Fibroblast of lung (primary cell): ENCODE data around the gene NFS1. TPM values are rescaled to one million over a fixed set of nuclear protein-coding genes. Genes with fewer than 3 reads are reported as not detected.

ENCODE experiments used
- DNase-seq, 2 donors: peaks; one replicate each; pipeline versions ENCODE4 v3.0.0 to v3.0.0-alpha.2; 2010; ENCODE audit warnings: low read depth in 2 of 2
- H2AFZ ChIP-seq: 2 replicates; pipeline ENCODE4 v1.5.1; 2012; ENCODE audit warnings: low read length, control low read depth, inconsistent platforms
- H3K27ac ChIP-seq: 2 replicates; pipeline ENCODE4 v1.5.1; 2011; ENCODE audit warnings: low read length, control low read depth; ENCODE audit not compliant: insufficient read depth
- H3K27me3 ChIP-seq: 2 replicates; pipeline ENCODE4 v1.5.1; 2011; ENCODE audit warnings: mild to moderate bottlenecking, low read length; ENCODE audit not compliant: control insufficient read depth, insufficient read depth
- H3K36me3 ChIP-seq: 2 replicates; pipeline ENCODE4 v1.5.1; 2011; ENCODE audit warnings: low read length; ENCODE audit not compliant: control insufficient read depth, insufficient read depth
- H3K4me1 ChIP-seq: 2 replicates; pipeline ENCODE4 v1.5.1; 2011; ENCODE audit warnings: low read length; ENCODE audit not compliant: control insufficient read depth, insufficient read depth; ENCODE audit errors: extremely low read depth
- H3K4me2 ChIP-seq: 2 replicates; pipeline ENCODE4 v1.5.1; 2011; ENCODE audit warnings: low read length, control low read depth; ENCODE audit not compliant: insufficient read depth; ENCODE audit errors: extremely low read depth
- H3K4me3 ChIP-seq, 4 experiments: fragments of 200-600 bp in 1 of 4; sonication (generic) in 1 of 4; replicated peaks in 1 of 4; 2 replicates each; pipeline ENCODE4 v1.5.1; 2011 to 2016; ENCODE audit warnings: low read length in 4 of 4, low read depth in 3 of 4, mild to moderate bottlenecking in 3 of 4, control low read depth in 2 of 4, inconsistent platforms in 1 of 4, mixed read lengths in 1 of 4; ENCODE audit not compliant: insufficient read depth in 1 of 4; ENCODE audit errors: control extremely low read depth in 1 of 4
- H3K79me2 ChIP-seq: 2 replicates; pipeline ENCODE4 v1.5.1; 2012; ENCODE audit warnings: mild to moderate bottlenecking, low read length, inconsistent platforms; ENCODE audit not compliant: control insufficient read depth, insufficient read depth
- H3K9ac ChIP-seq: 2 replicates; pipeline ENCODE4 v1.5.1; 2011; ENCODE audit warnings: mild to moderate bottlenecking, low read length, control low read depth; ENCODE audit not compliant: insufficient read depth
- H3K9me3 ChIP-seq: 2 replicates; pipeline ENCODE4 v1.5.1; 2012; ENCODE audit warnings: low read depth, low read length; ENCODE audit not compliant: control insufficient read depth, insufficient read depth
- H4K20me1 ChIP-seq: 2 replicates; pipeline ENCODE4 v1.5.1; 2011; ENCODE audit warnings: low read length; ENCODE audit not compliant: control insufficient read depth, insufficient read depth; ENCODE audit errors: extremely low read depth
- EZH2 ChIP-seq: IDR thresholded peaks from 2 replicates; pipeline ENCODE4 v1.5.1; 2012; ENCODE audit warnings: low read length, control low read depth, mild to moderate bottlenecking; ENCODE audit errors: missing control alignments
- polyA plus RNA-seq, 2 donors: library from polyadenylated mRNA; depleted of rRNA in 1 of 2; stranded (reverse) in 1 of 2; unstranded in 1 of 2; fragments of >200 nt; gene quantifications; 2 replicates each; pipeline ENCODE4 v1.2.1, GENCODE V29; 2011 to 2012; ENCODE audit warnings: missing spikeins in 1 of 2
- total RNA-seq: library from RNA; depleted of rRNA; stranded (reverse); fragments of >200 nt; gene quantifications from 2 replicates; pipeline ENCODE4 v1.2.1, GENCODE V29; 2014
- TF ChIP-seq, protein P1 (sequence below), 2 donors: IDR thresholded peaks in 1 of 2; conservative IDR thresholded peaks in 1 of 2; 1 replicate in 1 of 2; 2 replicates in 1 of 2; pipeline ENCODE4 v1.5.1; 2011 to 2012; ENCODE audit warnings: low read length in 2 of 2, control low read depth in 1 of 2, inconsistent platforms in 1 of 2, low read depth in 1 of 2, mild to moderate bottlenecking in 1 of 2

The NFS1 gene
- total and polyA plus RNA-seq, 2 donors (not counting 1 experiment from before 2014, with no cell fraction given): 31.7 to 34.7 TPM

- DNase-seq: peak; percentile 88 to 93
- H3K27me3 ChIP-seq: no peaks in the 10 kb centered on the region
- peaks cover 9% of the 10 kb centered on the region for H3K4me1 ChIP-seq
- H3K4me2 ChIP-seq: peak within 1 kb of the TSS; percentile 93
- H3K4me3 ChIP-seq: peak within 1 kb of the TSS; percentile 65 to 93 (median 86)
- TF ChIP-seq, protein P1, sequence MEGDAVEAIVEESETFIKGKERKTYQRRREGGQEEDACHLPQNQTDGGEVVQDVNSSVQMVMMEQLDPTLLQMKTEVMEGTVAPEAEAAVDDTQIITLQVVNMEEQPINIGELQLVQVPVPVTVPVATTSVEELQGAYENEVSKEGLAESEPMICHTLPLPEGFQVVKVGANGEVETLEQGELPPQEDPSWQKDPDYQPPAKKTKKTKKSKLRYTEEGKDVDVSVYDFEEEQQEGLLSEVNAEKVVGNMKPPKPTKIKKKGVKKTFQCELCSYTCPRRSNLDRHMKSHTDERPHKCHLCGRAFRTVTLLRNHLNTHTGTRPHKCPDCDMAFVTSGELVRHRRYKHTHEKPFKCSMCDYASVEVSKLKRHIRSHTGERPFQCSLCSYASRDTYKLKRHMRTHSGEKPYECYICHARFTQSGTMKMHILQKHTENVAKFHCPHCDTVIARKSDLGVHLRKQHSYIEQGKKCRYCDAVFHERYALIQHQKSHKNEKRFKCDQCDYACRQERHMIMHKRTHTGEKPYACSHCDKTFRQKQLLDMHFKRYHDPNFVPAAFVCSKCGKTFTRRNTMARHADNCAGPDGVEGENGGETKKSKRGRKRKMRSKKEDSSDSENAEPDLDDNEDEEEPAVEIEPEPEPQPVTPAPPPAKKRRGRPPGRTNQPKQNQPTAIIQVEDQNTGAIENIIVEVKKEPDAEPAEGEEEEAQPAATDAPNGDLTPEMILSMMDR (conservative IDR thresholded peaks at IDR 0.05 in 1 of 2, IDR thresholded peaks at IDR 0.05 in 1 of 2; ENCODE audit: low read depth in 1 of 2, low read length in 2 of 2): no peak
- TF ChIP-seq EZH2: no peak
- no peaks in the 10 kb centered on the region for H3K9me3 ChIP-seq
- peak within 1 kb of the TSS; percentile 98 for H3K9ac ChIP-seq
- H4K20me1 ChIP-seq: peaks cover 24% of the 10 kb centered on the region
- peak within 1 kb of the TSS; percentile 90 for H3K27ac ChIP-seq
- peaks cover 51% of the 10 kb centered on the region for H3K79me2 ChIP-seq
- H2AFZ ChIP-seq: peak within 1 kb of the TSS; percentile 99
- H3K36me3 ChIP-seq: peaks cover 5% of the 10 kb centered on the region
Measured at GRCh38 chr20:35664466-35665206, 34.5 kb downstream of the NFS1 start, which contains the start of the genes CPNE1 and RBM12. CPNE1 (minus strand) TSS chr20:35664900; CDS start chr20:35632923, 31,977 bp downstream. RBM12 (minus strand) TSS chr20:35664900; CDS start chr20:35655322, 9,578 bp downstream.

DNA sequence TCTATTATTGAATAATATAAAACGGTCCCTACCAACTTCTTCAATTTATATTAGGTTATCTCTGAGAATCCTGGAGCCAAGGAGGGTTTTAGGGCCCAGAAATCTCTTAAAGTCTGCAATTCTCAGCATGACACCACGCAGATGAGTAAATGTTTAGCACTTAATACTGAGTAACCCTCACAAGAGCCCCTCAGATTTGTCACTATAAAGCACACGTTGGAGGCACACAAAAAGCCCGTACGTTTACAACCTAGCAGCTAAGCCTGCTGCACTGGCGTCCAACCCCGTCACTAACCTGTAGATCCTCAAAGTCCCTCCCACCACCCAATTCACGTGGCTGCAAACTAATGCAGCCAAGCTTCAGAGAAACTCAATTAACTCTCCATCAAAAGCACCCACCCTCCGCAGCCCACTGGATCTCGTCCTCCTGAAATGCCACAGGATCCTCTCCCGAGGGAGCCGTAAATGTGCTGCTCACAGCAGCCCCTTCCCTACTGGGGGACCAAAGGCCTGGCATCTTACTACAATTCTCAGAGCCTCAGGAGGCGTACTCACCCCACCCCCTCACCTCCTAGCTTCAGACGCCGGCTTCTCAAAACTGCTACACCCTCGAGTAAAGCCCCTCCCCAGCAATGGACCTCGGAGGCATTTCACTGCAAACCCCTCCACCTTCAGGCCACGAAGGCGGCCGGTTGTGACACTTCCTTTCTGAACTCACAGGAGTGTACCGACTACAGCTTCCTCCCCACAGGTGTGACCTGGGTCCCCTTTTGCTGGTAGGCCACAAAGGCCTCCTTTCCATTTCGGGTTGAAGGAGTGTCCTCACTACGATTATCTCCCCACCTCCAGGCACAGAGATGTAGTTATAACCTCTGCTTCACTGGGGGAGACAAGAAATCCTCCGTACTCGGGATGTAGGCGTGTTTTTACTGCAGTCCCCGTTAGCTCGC, 35.4 kb downstream of the NFS1 start:
- DNase-seq: peak; percentile 14 to 39
- peaks cover 9% of the 10 kb centered on the region for H3K4me1 ChIP-seq
- H3K4me2 ChIP-seq: peak overlapping the region; percentile 93
- peak overlapping the region; percentile 98 for H3K9ac ChIP-seq
- no peaks in the 10 kb centered on the region for H3K9me3 ChIP-seq
- no peak for TF ChIP-seq EZH2
- TF ChIP-seq, protein P1 (conservative IDR thresholded peaks at IDR 0.05 in 1 of 2, IDR thresholded peaks at IDR 0.05 in 1 of 2; ENCODE audit: low read depth in 1 of 2, low read length in 2 of 2): no peak
- no peaks in the 10 kb centered on the region for H3K27me3 ChIP-seq
- no peak overlapping the region for H2AFZ ChIP-seq
- peaks cover 59% of the 10 kb centered on the region for H3K79me2 ChIP-seq
- H3K36me3 ChIP-seq: no peaks in the 10 kb centered on the region
- H4K20me1 ChIP-seq: peaks cover 26% of the 10 kb centered on the region
- H3K27ac ChIP-seq: peak overlapping the region; percentile 90
- peak overlapping the region; percentile 65 to 93 (median 86) for H3K4me3 ChIP-seq

- peaks cover 9% of the 10 kb centered on the region for H3K4me1 ChIP-seq
- H2AFZ ChIP-seq: no peak overlapping the region
- no peak for DNase-seq
- H3K4me3 ChIP-seq: peak overlapping the region; percentile 65 to 93 (median 86)
- no peaks in the 10 kb centered on the region for H3K36me3 ChIP-seq
- no peak for TF ChIP-seq EZH2
- TF ChIP-seq, protein P1 (conservative IDR thresholded peaks at IDR 0.05 in 1 of 2, IDR thresholded peaks at IDR 0.05 in 1 of 2; ENCODE audit: low read depth in 1 of 2, low read length in 2 of 2): no peak
- H3K79me2 ChIP-seq: peaks cover 71% of the 10 kb centered on the region
- H4K20me1 ChIP-seq: peaks cover 26% of the 10 kb centered on the region
- no peak overlapping the region for H3K9ac ChIP-seq
- H3K27ac ChIP-seq: no peak overlapping the region
- no peaks in the 10 kb centered on the region for H3K9me3 ChIP-seq
- H3K27me3 ChIP-seq: no peaks in the 10 kb centered on the region
- H3K4me2 ChIP-seq: peak overlapping the region; percentile 93
Measured at GRCh38 chr20:35662551-35662950, 36.6 kb downstream of the NFS1 start.
